Measurements from ENCODE around the gene CAMTA1. TPM values are rescaled to one million over a fixed set of nuclear protein-coding genes. Genes with fewer than 3 reads are reported as not detected.

CAMTA1 gene
- polyA plus RNA-seq, 2 donors: 61.1 to 75.0 TPM

DNA sequence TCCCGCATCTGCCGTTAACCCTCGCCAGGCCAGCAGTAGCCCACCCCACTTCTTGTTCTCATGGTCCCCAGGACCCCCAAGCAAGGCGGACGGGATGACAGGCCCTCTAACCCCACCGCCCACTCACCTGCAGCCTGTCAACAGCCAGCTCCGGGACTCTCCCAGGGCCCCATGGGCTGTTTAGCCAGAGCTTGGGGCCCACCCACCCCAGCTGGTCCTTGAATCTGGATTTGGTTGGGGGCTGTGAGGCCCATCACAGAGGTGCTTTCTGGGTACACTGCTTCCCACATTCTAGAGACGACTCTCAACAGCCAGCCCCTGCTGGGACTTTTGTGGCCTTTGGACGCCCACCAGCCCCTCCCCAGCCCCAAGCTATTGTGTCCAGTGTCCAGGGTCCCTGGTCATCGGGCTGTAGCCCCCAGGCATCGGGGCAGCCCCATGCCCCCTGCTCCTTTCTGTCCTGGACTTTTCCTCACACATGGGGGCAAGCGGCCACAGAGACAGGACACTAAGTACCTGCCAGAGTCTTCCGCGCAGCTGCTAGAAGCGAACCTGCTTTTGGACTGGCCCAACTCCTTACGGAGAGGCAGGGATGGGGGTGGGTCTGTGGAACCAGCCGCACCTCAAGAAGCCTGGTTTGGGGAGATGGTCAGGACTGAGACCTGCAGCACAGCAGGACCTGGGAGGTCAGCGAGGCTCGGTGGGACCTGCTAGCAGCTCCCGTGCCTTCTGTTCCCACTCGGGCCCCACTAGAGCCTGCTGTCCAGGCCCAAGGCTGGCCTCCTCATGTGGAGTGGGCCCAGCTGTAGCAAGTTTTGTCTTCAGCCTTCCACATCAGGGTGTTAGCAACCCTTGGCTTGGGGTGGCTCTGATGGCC lies 777.7 kb downstream of the CAMTA1 start:
- WGBS, 2 donors: 89 to 93% methylated on average over 21 of the region's 21 CpGs
- H3K4me1 ChIP-seq (ENCODE audit: control insufficient read depth in 2 of 2, insufficient read depth in 2 of 2, low read length in 1 of 2): peaks cover 0 to 2% of the 10 kb centered on the region in 2 donors

DNA sequence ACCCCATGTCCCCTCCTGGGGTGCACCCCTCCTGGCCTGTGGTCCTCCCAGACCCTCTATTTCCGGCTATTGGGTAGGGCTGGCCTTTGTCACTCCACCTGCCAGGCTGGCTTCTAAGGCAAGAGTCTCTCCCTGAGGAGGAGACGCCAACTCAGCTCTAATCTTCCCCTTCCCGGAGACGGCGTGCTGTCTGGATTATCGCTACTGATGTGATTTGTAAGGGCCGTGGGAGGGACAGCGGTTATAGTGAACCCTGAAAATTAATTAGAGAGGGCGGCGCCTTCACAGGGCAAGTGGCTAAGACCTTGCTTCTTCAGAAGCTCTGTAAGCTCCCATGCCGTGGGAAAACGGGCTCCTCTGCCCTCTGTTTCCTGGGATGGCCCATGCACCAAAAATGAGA lies 778.9 kb downstream of the CAMTA1 start:
- no peaks in the 10 kb centered on the region for H3K36me3 ChIP-seq (ENCODE audit: control insufficient read depth in 2 of 2, insufficient read depth in 2 of 2, low read length in 1 of 2)
- peaks cover 0 to 7% of the 10 kb centered on the region in 2 donors for H3K9me3 ChIP-seq (ENCODE audit: control insufficient read depth in 2 of 2, insufficient read depth in 1 of 2, low read depth in 1 of 2, low read length in 1 of 2)
- H3K27me3 ChIP-seq (ENCODE audit: control insufficient read depth in 1 of 2, insufficient read depth in 2 of 2, low read length in 2 of 2): no peaks in the 10 kb centered on the region
- no peak overlapping the region for H3K27ac ChIP-seq (ENCODE audit: low read depth in 2 of 2, low read length in 1 of 2)
- WGBS, 2 donors: 78 to 90% methylated on average over 12 of the region's 12 CpGs
- H3K4me1 ChIP-seq (ENCODE audit: control insufficient read depth in 2 of 2, insufficient read depth in 2 of 2, low read length in 1 of 2): peaks cover 0 to 2% of the 10 kb centered on the region in 2 donors
- H3K4me3 ChIP-seq (ENCODE audit: low read depth in 1 of 2, low read length in 2 of 2): no peak overlapping the region

More for the DNA sequence above, 777.7 kb downstream of the CAMTA1 start:
- Histone ChIP-seq H3K27ac (ENCODE audit: low read depth in 2 of 2, low read length in 1 of 2) (no peak overlapping the region), H3K9me3 (ENCODE audit: control insufficient read depth in 2 of 2, insufficient read depth in 1 of 2, low read depth in 1 of 2, low read length in 1 of 2) (no peaks in the 10 kb centered on the region), H3K4me3 (ENCODE audit: low read depth in 1 of 2, low read length in 2 of 2) (no peak overlapping the region), H3K36me3 (ENCODE audit: control insufficient read depth in 2 of 2, insufficient read depth in 2 of 2, low read length in 1 of 2) (no peaks in the 10 kb centered on the region), H3K27me3 (ENCODE audit: control insufficient read depth in 1 of 2, insufficient read depth in 2 of 2, low read length in 2 of 2) (no peaks in the 10 kb centered on the region)

DNA sequence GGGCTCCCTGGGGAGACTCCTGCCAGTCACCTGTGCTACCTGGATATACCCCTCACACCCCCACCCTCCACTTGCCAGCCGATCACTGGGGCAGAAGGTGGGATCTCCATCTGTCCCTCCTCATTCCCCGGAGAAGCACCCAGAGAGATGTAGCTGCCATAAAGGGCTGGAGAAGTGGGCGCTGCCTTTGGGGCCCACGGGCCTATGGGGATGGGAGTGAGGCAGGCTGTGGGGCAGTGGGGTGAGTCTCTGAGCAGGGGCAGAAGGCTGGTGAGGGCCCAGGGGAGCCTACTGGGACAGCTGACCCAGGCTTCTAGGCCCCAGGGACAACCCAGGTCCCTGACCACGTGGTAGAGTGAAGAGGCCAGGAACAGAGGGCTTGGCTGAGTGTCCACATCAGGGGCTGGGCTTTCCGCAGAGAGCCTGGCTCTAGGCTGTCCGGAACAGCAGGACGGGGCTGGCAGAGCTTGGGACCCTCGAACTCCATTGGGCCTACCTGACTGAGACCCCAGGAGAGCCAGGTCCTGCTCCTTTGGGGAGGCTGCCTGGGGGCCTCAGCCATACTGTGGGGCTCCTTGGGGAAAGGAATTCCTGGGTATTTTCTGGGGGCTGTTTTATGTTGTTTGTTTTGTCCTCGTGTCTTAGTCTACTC lies 780.0 kb downstream of the CAMTA1 start:
- no peaks in the 10 kb centered on the region for H3K27me3 ChIP-seq (ENCODE audit: control insufficient read depth in 1 of 2, insufficient read depth in 2 of 2, low read length in 2 of 2)
- peaks cover 0 to 2% of the 10 kb centered on the region in 2 donors for H3K4me1 ChIP-seq (ENCODE audit: control insufficient read depth in 2 of 2, insufficient read depth in 2 of 2, low read length in 1 of 2)
- no peak overlapping the region for H3K4me3 ChIP-seq (ENCODE audit: low read depth in 1 of 2, low read length in 2 of 2)
- H3K9me3 ChIP-seq (ENCODE audit: control insufficient read depth in 2 of 2, insufficient read depth in 1 of 2, low read depth in 1 of 2, low read length in 1 of 2): peaks cover 0 to 7% of the 10 kb centered on the region in 2 donors
- WGBS, 2 donors: 85 to 87% methylated on average over 10 of the region's 10 CpGs
- no peak overlapping the region for H3K27ac ChIP-seq (ENCODE audit: low read depth in 2 of 2, low read length in 1 of 2)
- H3K36me3 ChIP-seq (ENCODE audit: control insufficient read depth in 2 of 2, insufficient read depth in 2 of 2, low read length in 1 of 2): no peaks in the 10 kb centered on the region

DNA sequence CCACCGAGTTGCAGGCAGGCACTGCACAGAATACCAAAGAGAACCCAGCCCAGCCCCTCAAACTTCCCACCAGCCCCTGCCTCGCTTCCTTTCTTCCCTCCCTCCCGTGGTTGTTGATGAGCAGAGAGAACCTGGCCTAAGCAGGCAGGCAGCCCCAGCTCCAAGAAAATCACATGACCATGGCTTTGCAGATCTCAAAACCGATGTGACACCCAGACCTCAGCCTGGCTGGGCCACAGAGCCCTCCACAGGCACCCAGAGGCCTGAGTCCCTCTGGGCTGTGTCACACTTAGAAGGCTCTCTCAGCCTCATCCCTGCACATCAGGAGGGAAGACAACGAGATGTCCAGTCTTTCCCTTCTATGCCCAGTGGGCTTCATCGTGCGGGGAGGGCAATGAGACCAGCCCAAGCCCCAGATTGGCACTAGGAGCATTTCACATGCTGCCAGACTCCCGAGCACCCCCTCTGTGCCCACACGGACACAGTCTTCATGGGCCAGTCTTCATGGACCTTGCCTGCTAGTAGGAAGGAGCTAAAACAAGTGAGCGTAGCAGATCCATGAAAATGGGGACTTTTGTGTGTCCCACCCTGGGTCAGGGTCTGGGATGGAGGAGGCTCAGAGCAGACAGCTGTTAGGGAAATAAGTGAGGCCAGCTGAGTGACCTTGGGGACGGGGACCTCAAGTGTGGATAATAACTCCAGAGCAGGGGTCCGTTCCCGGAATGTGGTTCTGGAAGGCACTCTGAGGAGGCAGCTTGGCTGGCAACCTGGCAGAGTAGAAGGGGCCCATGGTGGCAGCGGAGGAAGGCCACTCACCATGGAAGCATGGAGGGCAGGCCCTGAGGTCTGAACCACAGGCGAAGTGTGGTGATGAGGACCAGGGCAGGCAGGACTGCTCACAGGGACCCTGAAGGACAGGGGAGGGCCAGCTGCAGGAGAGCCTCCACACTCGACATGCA lies 781.4 kb downstream of the CAMTA1 start:
- no peaks in the 10 kb centered on the region for H3K36me3 ChIP-seq (ENCODE audit: control insufficient read depth in 2 of 2, insufficient read depth in 2 of 2, low read length in 1 of 2)
- no peaks in the 10 kb centered on the region for H3K27me3 ChIP-seq (ENCODE audit: control insufficient read depth in 1 of 2, insufficient read depth in 2 of 2, low read length in 2 of 2)
- H3K27ac ChIP-seq (ENCODE audit: low read depth in 2 of 2, low read length in 1 of 2): no peak overlapping the region
- no peak overlapping the region for H3K4me3 ChIP-seq (ENCODE audit: low read depth in 1 of 2, low read length in 2 of 2)
- 85 to 86% methylated on average over 16 of the region's 16 CpGs for WGBS, 2 donors
- peaks cover 0 to 7% of the 10 kb centered on the region in 2 donors for H3K9me3 ChIP-seq (ENCODE audit: control insufficient read depth in 2 of 2, insufficient read depth in 1 of 2, low read depth in 1 of 2, low read length in 1 of 2)
- peaks cover 0 to under 1% of the 10 kb centered on the region in 2 donors for H3K4me1 ChIP-seq (ENCODE audit: control insufficient read depth in 2 of 2, insufficient read depth in 2 of 2, low read length in 1 of 2)

DNA sequence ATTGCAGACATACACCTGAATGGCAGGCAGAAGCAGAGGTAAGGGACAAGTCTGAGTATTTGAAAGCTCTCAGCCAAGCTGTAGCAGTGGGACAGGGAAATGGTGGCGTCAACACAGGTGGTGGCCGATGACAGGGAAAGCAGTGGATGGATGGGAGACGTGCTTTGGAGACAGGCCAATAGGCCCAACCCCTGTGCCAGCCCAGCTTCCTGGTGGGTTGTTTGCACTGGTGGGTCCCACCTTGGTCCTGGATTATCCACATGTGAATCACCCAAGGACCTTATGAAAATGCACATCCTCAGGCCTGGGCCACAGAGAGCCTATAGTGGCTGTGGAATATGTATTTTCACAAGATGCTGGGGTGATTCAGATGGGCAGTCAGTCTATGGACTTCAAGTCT lies 782.1 kb downstream of the CAMTA1 start:
- Histone ChIP-seq H3K4me1 (ENCODE audit: control insufficient read depth in 2 of 2, insufficient read depth in 2 of 2, low read length in 1 of 2) (no peaks in the 10 kb centered on the region), H3K36me3 (ENCODE audit: control insufficient read depth in 2 of 2, insufficient read depth in 2 of 2, low read length in 1 of 2) (no peaks in the 10 kb centered on the region), H3K27ac (ENCODE audit: low read depth in 2 of 2, low read length in 1 of 2) (no peak overlapping the region), H3K9me3 (ENCODE audit: control insufficient read depth in 2 of 2, insufficient read depth in 1 of 2, low read depth in 1 of 2, low read length in 1 of 2) (peaks cover 0 to 7% of the 10 kb centered on the region in 2 donors), H3K4me3 (ENCODE audit: low read depth in 1 of 2, low read length in 2 of 2) (no peak overlapping the region), H3K27me3 (ENCODE audit: control insufficient read depth in 1 of 2, insufficient read depth in 2 of 2, low read length in 2 of 2) (no peaks in the 10 kb centered on the region)
- WGBS, 2 donors: 81 to 88% methylated on average over 3 of the region's 3 CpGs

DNA sequence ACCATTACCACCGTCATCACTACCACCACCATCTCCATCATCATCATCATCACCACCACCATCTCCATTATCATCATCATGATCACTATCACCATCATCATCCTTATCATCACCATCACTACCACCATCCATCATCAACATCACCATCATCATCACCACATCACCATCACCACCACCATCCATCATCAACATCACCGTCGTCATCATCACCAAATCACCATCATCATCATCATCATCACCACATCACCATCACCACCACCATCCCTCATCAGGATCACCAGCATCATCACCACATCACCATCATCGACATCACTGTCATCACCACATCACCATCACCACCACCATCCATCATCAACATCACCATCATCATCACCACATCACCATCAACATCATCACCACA lies 782.8 kb downstream of the CAMTA1 start:
- H3K36me3 ChIP-seq (ENCODE audit: control insufficient read depth in 2 of 2, insufficient read depth in 2 of 2, low read length in 1 of 2): no peaks in the 10 kb centered on the region
- no peaks in the 10 kb centered on the region for H3K27me3 ChIP-seq (ENCODE audit: control insufficient read depth in 1 of 2, insufficient read depth in 2 of 2, low read length in 2 of 2)
- WGBS, 2 donors: 91 to 94% methylated on average over 4 of the region's 4 CpGs
- H3K4me1 ChIP-seq (ENCODE audit: control insufficient read depth in 2 of 2, insufficient read depth in 2 of 2, low read length in 1 of 2): no peaks in the 10 kb centered on the region
- H3K4me3 ChIP-seq (ENCODE audit: low read depth in 1 of 2, low read length in 2 of 2): no peak overlapping the region
- H3K9me3 ChIP-seq (ENCODE audit: control insufficient read depth in 2 of 2, insufficient read depth in 1 of 2, low read depth in 1 of 2, low read length in 1 of 2): peaks cover 0 to 7% of the 10 kb centered on the region in 2 donors
- H3K27ac ChIP-seq (ENCODE audit: low read depth in 2 of 2, low read length in 1 of 2): no peak overlapping the region

DNA sequence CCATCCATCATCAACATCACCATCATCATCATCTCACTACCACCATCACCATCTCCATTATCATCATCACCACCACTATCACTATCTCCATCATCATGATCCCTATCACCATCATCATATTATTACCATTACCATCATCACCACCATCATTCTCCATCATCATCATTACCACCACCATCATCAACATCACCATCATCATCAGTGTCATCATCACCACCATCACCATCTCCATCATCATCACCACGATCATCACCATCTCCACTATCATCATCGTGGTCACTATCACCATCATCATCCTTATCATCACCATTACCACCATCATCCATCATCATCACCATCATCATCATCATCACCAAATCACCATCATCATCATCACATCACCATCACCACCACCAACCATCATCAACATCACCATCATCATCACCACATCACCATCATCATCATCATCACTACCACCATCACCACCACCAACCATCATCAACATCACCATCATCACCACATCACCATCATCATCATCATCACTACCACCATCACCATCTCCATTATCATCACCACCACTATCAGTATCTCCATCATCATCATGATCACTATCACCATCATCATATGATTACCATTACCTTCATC lies 783.8 kb downstream of the CAMTA1 start:
- H3K27ac ChIP-seq (ENCODE audit: low read depth in 2 of 2, low read length in 1 of 2): no peak overlapping the region
- H3K27me3 ChIP-seq (ENCODE audit: control insufficient read depth in 1 of 2, insufficient read depth in 2 of 2, low read length in 2 of 2): no peaks in the 10 kb centered on the region
- WGBS, 2 donors: 90 to 91% methylated on average over 2 of the region's 2 CpGs
- H3K4me3 ChIP-seq (ENCODE audit: low read depth in 1 of 2, low read length in 2 of 2): no peak overlapping the region
- peaks cover 0 to 5% of the 10 kb centered on the region in 2 donors for H3K4me1 ChIP-seq (ENCODE audit: control insufficient read depth in 2 of 2, insufficient read depth in 2 of 2, low read length in 1 of 2)
- H3K36me3 ChIP-seq (ENCODE audit: control insufficient read depth in 2 of 2, insufficient read depth in 2 of 2, low read length in 1 of 2): no peaks in the 10 kb centered on the region
- H3K9me3 ChIP-seq (ENCODE audit: control insufficient read depth in 2 of 2, insufficient read depth in 1 of 2, low read depth in 1 of 2, low read length in 1 of 2): peaks cover 0 to 7% of the 10 kb centered on the region in 2 donors

DNA sequence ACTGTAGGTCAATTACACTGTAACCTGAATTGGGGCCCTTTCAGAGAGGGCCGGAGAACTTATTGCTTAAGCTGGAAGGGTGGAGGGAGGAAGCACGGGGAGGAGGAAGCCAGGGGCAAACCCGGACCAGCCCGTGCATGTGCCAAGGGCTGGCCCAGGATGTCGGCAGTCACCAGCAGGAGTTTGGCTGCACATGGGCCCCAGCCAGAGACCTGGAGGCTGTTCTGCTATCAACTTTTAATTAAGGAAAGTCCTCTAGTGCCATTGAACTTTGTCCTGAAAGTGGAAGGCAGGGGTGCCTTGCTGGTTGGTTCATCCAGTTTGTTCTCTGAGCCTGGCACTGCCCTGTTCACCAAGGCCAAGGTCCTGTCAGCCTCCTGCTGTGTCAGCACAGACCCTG lies 785.1 kb downstream of the CAMTA1 start:
- no peak overlapping the region for H3K27ac ChIP-seq (ENCODE audit: low read depth in 2 of 2, low read length in 1 of 2)
- no peaks in the 10 kb centered on the region for H3K36me3 ChIP-seq (ENCODE audit: control insufficient read depth in 2 of 2, insufficient read depth in 2 of 2, low read length in 1 of 2)
- H3K9me3 ChIP-seq (ENCODE audit: control insufficient read depth in 2 of 2, insufficient read depth in 1 of 2, low read depth in 1 of 2, low read length in 1 of 2): peaks cover 0 to 7% of the 10 kb centered on the region in 2 donors
- H3K4me3 ChIP-seq (ENCODE audit: low read depth in 1 of 2, low read length in 2 of 2): no peak overlapping the region
- no peaks in the 10 kb centered on the region for H3K27me3 ChIP-seq (ENCODE audit: control insufficient read depth in 1 of 2, insufficient read depth in 2 of 2, low read length in 2 of 2)
- H3K4me1 ChIP-seq (ENCODE audit: control insufficient read depth in 2 of 2, insufficient read depth in 2 of 2, low read length in 1 of 2): peaks cover 0 to 5% of the 10 kb centered on the region in 2 donors
- 34 to 37% methylated on average over 5 of the region's 5 CpGs for WGBS, 2 donors
